Activated CD4-positive, alpha-beta T cell treated with anti-CD3 and anti-CD28 coated beads for 36 hours (primary cell): ENCODE results near the gene ATXN1. TPM values are rescaled to one million over a fixed set of nuclear protein-coding genes. Genes with fewer than 3 reads are reported as not detected.
"Not testable (repeated sequence)": the region's sequence is repeated elsewhere in the genome, so short reads cannot be mapped to it uniquely, and the experiment has no call there.

Experiments
- ATAC-seq: fragments of 200-7000 bp; cut with Tn5 transposase; one replicate; pipeline ENCODE4 v1.10.0; 2021; ENCODE audit warnings: mild to moderate bottlenecking, moderate library complexity
- CTCF ChIA-PET: fragments of 350-600 bp; sonication (Branson Sonifier 250); formaldehyde crosslinking; loops from one replicate; lab custom pipeline; 2021; ENCODE audit warnings: antibody characterized with exemption; lab: Charles Lee
- POLR2A ChIA-PET: fragments of 350-600 bp; sonication (Branson Sonifier 250); formaldehyde crosslinking; loops from one replicate; lab custom pipeline; 2021; ENCODE audit warnings: antibody characterized with exemption, inconsistent platforms; lab: Charles Lee
- DNase-seq: peaks from one replicate; pipeline ENCODE4 v3.0.0-alpha.2; 2020
- H3K27ac Mint-ChIP-seq: one replicate; pipeline ENCODE4 v1.8.0; 2021; ENCODE audit warnings: mixed read lengths
- H3K27me3 Mint-ChIP-seq: one replicate; pipeline ENCODE4 v1.8.0; 2021; ENCODE audit warnings: mixed read lengths
- H3K36me3 Mint-ChIP-seq: one replicate; pipeline ENCODE4 v1.8.0; 2021; ENCODE audit warnings: low read depth, mixed read lengths
- H3K4me1 Mint-ChIP-seq: one replicate; pipeline ENCODE4 v1.8.0; 2021; ENCODE audit warnings: mixed read lengths
- H3K4me3 Mint-ChIP-seq: one replicate; pipeline ENCODE4 v1.8.0; 2021; ENCODE audit warnings: mild to moderate bottlenecking, moderate library complexity, mixed read lengths
- H3K9me3 Mint-ChIP-seq: one replicate; pipeline ENCODE4 v1.8.0; 2021; ENCODE audit warnings: low read depth, mixed read lengths
- intact Hi-C, 2 experiments: fragments of 100-400 bp; cut with DNase I in 1 of 2; cut with micrococcal nuclease in 1 of 2; formaldehyde crosslinking; loops; one replicate each; pipeline versions ENCODE4 v1.14.2 to v1.15.1; 2022 to 2024; cut with DNase I, micrococcal nuclease
- total RNA-seq, 2 experiments: library from RNA; stranded (reverse); gene quantifications; one replicate each; pipeline ENCODE4 v1.2.3, GENCODE V29; 2021

Gene ATXN1
- total RNA-seq, 2 experiments from 2014 or later: 19.8 to 22.8 TPM

DNA sequence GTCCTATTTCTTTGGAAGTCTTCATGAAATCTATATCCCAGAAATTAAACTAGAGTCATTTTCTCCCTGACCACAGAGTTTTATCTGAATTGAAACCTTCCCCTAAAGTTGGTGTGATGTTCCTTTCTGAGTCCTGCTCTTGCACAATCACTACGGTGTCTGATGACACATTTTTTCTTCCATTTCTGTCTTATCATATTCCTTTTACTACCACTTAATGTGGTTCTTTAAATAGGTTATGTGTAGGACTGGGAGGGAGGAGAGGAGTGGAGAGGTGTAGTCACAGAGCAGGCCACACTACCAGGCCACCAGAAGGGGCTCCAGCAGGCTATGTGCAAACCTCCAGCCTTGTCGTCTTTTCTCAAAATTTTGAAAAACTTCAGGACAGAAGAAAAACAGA, 39.7 kb upstream of the ATXN1 start:
- DNase-seq (peak; percentile 27), ATAC-seq (peak; percentile 89)
- Mint-ChIP-seq H3K27ac (no peak overlapping the region), H3K27me3 (no peaks in the 10 kb centered on the region), H3K36me3 (no peaks in the 10 kb centered on the region), H3K9me3 (no peaks in the 10 kb centered on the region), H3K4me1 (peaks cover 10% of the 10 kb centered on the region), H3K4me3 (no peak overlapping the region)
- ChIA-PET POLR2A (interaction anchor here (0.7 kb wide), 1 partner anchor 37 kb away, joined by 3 read pairs; no protein-coding TSS in a partner anchor), CTCF (interaction anchor here (0.7 to 1.4 kb wide), 4 partner anchors 9 to 252 kb away, joined by 3 to 5 read pairs (median 4); no protein-coding TSS in a partner anchor)
- intact Hi-C loops: no loop called here

DNA sequence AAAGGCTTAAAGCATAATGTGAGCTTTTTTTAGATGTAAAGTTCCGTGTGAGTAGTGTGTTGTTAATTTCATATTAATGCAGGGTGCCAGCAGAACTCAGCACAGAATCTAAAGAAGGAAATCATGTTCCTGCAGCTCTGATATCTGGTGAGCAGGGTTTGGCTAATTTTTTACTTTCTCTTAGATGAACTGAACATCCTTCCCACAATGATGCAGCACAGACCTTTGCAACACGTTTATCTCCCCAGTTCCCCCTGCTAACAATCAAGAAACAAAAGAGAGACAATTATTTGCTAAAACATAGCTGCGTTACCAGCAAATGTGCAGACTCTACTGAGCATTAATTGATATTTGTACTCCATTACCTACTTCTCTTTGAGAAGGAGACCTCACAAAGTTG, 39.1 kb upstream of the ATXN1 start:
- DNase-seq (no peak), ATAC-seq (no peak)
- Mint-ChIP-seq H3K27ac (no peak overlapping the region), H3K36me3 (no peaks in the 10 kb centered on the region), H3K4me3 (no peak overlapping the region), H3K9me3 (no peaks in the 10 kb centered on the region), H3K27me3 (no peaks in the 10 kb centered on the region), H3K4me1 (peaks cover 10% of the 10 kb centered on the region)
- intact Hi-C loops: no loop called here
- POLR2A ChIA-PET: interaction anchor here (0.7 kb wide), 1 partner anchor 37 kb away, joined by 3 read pairs; no protein-coding TSS in a partner anchor
- CTCF ChIA-PET: interaction anchor here (0.6 to 1.4 kb wide), 2 partner anchors 30 to 475 kb away, joined by 3 to 5 read pairs; no protein-coding TSS in a partner anchor

DNA sequence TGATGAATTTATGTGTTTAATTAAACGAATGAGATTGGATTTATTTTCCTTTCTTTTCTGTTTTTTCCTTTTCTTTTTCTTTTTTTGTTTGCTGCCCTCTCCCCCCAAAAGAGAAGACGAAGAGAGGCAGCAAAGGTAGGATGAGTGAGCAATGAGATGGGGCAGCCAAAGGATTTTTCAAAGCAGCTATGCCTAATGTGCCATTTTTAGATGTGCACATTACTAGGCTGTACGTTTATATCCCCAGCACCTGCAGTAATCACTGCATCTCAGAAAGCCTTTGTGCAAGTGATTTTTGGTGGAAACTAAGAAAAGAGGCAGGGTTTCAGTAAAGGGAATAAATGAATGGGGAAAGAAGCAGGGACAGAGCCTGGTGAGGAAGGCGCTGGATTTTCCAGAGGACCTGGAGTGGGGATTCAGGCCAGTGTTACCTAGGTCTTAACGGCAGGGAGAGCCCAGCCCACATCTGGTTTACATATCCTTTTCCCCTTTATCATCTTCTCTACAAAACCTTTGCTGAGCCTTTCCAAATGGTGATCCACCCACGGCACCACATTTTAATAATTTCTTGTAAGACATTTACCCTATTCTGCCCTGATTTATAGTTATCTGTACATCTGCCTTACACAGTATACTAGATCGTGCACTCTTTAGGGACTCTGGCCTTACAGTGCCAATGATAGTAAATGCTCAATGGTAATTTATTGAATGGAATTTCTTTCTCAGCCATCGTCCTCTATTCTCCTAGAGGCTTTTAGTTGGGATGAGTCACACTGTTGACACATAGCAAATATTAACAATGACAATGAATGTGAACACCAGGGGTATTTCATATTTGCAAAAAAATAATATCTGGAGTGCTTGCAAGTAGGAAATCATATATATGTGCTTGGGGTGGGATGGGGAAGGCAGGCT, 38.3 kb upstream of the ATXN1 start:
- Mint-ChIP-seq H3K4me3 (no peak overlapping the region), H3K9me3 (no peaks in the 10 kb centered on the region), H3K27ac (no peak overlapping the region), H3K4me1 (peaks cover 10% of the 10 kb centered on the region), H3K27me3 (no peaks in the 10 kb centered on the region), H3K36me3 (no peaks in the 10 kb centered on the region)
- ATAC-seq (no peak), DNase-seq (no peak)
- intact Hi-C loops: no loop called here
- ChIA-PET POLR2A (no interaction called here), CTCF (interaction anchor here (0.6 to 1.4 kb wide), 2 partner anchors 29 to 475 kb away, joined by 3 to 5 read pairs; no protein-coding TSS in a partner anchor)

DNA sequence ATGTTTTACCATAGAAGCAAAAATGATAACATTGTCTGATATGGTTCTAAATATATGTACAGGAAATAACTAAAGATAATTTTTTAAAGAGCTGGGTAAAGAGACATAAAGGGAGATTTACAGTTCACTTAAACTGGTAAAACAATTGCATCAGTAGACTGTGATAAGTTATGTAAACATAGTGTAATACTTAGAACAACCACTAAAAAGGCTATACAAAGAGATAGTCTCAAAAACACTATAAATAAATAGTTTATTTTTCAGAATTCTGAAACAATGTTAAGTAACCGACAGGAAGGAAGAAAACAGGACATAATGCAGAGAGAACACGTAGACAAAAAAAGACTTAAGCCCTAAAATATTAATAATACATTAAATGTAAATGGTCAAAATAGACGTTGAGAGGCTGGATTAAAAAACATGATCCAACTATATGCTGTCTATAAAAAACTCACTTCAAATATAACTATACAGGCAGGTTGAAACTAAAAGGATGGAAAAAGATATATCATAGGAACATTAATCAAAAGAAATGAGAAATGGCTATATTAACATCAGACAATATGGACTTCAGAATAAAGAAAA, 32.7 kb upstream of the ATXN1 start:
- Mint-ChIP-seq H3K27ac (no peak overlapping the region), H3K4me1 (no peaks in the 10 kb centered on the region), H3K9me3 (peaks cover 3% of the 10 kb centered on the region), H3K36me3 (no peaks in the 10 kb centered on the region), H3K4me3 (no peak overlapping the region), H3K27me3 (peaks cover 2% of the 10 kb centered on the region)
- ATAC-seq: no peak
- no peak for DNase-seq
- intact Hi-C loops: no loop called here
- POLR2A ChIA-PET: no interaction called here
- CTCF ChIA-PET: interaction anchor here (1.0 kb wide), 1 partner anchor 106 kb away, joined by 3 read pairs; no protein-coding TSS in a partner anchor

DNA sequence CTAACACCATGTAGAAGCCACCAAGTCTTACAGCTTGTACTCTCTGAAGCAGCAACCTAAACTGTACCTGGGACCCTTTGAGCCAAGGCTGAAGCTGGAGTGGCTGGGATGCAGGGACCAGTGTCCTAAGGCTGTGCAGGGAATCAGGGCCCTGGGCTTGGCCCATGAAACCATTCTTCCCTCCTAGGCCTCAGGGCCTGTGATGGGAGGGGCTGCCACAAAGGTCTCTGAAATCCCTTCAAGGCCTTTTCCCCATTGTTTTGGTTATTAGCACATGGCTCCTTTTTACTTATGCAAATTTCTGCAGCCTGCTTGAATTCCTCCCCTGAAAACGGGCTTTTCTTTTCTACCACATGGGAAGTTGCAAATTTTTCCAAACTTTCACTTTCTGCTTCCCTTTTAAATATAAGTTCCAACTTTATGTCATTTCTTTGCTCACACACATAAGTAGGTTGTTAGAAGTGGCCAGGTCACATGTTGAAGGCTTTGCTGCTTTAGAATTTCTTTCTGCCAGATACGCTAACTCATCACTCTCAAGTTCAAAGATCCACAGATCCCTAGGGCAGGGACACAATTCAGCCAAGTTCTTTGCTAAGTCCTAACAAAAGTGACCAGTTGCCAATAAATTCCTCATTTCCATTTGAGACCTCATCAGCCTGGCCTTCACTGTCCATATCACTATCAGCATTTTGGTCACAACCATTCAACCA, 28.2 kb upstream of the ATXN1 start:
- Mint-ChIP-seq H3K4me1 (no peaks in the 10 kb centered on the region), H3K9me3 (peaks cover 4% of the 10 kb centered on the region), H3K36me3 (no peaks in the 10 kb centered on the region), H3K4me3 (no peak overlapping the region), H3K27me3 (peaks cover 2% of the 10 kb centered on the region), H3K27ac (no peak overlapping the region)
- ATAC-seq: no peak
- intact Hi-C loops: no loop called here
- no peak for DNase-seq
- ChIA-PET CTCF (no interaction called here), POLR2A (no interaction called here)

DNA sequence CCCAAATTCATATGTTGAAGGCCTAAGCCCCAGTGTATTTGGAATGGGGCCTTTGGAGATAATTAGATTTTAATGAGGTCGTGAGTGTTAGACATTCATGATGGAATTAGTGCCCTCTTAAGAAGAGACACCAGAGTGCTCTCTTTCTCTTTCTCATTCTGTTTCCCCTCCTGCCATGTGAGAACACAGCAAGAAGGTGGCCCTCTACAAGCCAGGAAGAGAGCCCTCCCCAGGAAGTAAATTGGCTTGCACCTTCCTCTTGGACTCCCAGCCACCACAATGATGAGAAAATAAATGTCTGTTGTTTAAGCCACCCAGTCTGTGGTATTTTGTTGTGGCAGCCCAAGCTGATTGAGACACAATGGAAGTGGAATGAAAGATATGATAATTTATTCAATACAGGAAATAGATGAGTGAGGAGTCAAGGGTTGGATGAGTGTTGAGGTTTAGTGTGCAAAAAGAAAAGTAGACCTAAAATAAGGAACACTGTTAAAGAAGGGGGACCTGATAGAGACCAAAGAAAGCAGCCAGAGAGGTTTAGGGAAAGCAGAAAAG, 25.9 kb upstream of the ATXN1 start:
- ATAC-seq (no peak), DNase-seq (no peak)
- Mint-ChIP-seq H3K27ac (no peak overlapping the region), H3K27me3 (no peaks in the 10 kb centered on the region), H3K4me1 (no peaks in the 10 kb centered on the region), H3K4me3 (no peak overlapping the region), H3K9me3 (peaks cover 4% of the 10 kb centered on the region), H3K36me3 (no peaks in the 10 kb centered on the region)
- ChIA-PET CTCF (interaction anchor here (0.6 to 1.1 kb wide), 3 partner anchors 16 to 363 kb away, joined by 3 read pairs; no protein-coding TSS in a partner anchor), POLR2A (no interaction called here)
- intact Hi-C loops: no loop called here

DNA sequence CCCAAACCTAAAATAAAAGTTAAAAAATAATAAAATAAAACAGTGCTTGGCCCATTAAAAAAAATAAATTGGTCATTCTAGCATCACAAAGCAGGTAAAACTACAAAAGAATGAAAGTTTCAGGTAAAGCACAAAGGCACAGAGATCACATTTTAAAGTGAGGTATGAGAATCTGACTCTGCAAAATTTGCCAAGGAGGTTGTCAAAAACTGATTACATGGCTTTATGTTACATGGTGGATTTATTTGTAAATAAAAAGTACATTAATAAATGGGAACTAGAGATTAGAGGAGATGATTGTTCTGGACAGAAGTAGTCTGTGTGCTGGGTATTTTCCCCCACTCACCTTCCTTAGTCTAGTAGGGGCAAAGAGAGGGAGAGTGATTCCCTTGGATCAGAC, 24.2 kb upstream of the ATXN1 start:
- intact Hi-C loops: no loop called here
- ChIA-PET POLR2A (no interaction called here), CTCF (interaction anchor here (0.7 kb wide), 1 partner anchor 135 kb away, joined by 3 read pairs; no protein-coding TSS in a partner anchor)
- H3K4me1 Mint-ChIP-seq: no peaks in the 10 kb centered on the region
- no peak overlapping the region for H3K4me3 Mint-ChIP-seq
- no peak overlapping the region for H3K27ac Mint-ChIP-seq
- no peaks in the 10 kb centered on the region for H3K27me3 Mint-ChIP-seq
- H3K9me3 Mint-ChIP-seq: peaks cover 4% of the 10 kb centered on the region
- no peak for ATAC-seq
- DNase-seq: no peak
- no peaks in the 10 kb centered on the region for H3K36me3 Mint-ChIP-seq

DNA sequence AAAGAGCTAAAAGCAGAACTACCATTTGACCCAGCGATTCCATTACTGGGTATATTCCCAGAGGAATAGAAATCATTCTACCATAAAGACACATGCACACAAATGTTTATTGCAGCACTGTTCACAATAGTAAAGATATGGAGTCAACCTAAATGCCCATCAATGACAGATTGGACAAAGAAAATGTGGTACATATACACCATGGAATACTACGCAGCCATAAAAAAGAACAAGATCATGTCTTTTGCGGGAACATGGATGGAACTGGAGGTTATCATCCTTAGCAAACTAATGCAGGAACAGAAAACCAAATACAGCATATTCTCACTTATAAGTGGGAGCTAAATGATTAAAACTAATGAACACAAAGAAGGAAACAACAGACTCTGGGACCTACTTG, 23.7 kb upstream of the ATXN1 start:
- intact Hi-C loops, H3K27ac Mint-ChIP-seq, H3K4me1 Mint-ChIP-seq, H3K36me3 Mint-ChIP-seq, DNase-seq, POLR2A ChIA-PET, H3K27me3 Mint-ChIP-seq, ATAC-seq, H3K4me3 Mint-ChIP-seq, H3K9me3 Mint-ChIP-seq: not testable (repeated sequence)
- CTCF ChIA-PET: interaction anchor here (1.7 kb wide), 1 partner anchor 10 kb away, joined by 6 read pairs; no protein-coding TSS in a partner anchor

DNA sequence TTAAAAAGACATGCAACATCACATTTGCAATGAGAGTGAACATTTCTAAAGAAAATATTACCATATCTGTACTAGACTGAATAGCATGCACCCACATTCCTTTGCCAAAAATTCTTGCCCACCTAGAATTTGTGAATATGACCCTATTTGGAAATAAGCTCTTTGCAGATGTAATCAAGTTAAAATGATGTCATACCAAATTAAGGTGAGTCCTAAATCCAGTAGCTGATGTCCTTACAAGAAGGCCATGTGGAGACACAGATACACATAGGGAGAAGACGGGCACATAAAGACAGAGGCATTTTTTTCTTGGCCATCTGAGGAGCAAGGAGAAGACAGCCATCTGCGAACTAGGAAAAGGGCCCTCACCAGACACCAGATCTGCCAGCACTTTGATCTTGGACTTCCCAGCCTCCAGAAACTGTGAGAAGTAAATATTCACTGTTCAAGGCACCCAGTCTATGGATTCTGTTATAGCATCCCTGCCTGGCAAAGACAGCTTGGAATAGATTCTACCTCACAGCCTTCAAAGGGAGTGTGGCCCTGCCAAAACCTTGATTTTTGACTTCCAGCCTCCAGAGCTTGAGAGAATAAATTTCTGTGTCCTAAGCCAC, 22.8 kb upstream of the ATXN1 start:
- Mint-ChIP-seq H3K27me3 (no peaks in the 10 kb centered on the region), H3K27ac (no peak overlapping the region), H3K4me1 (no peaks in the 10 kb centered on the region), H3K36me3 (no peaks in the 10 kb centered on the region), H3K9me3 (peaks cover 2% of the 10 kb centered on the region), H3K4me3 (no peak overlapping the region)
- ChIA-PET POLR2A (no interaction called here), CTCF (interaction anchor here (1.0 to 1.7 kb wide), 4 partner anchors 9 to 15 kb away, joined by 3 to 6 read pairs (median 4); no protein-coding TSS in a partner anchor)
- DNase-seq (no peak), ATAC-seq (no peak)
- intact Hi-C loops: no loop called here

DNA sequence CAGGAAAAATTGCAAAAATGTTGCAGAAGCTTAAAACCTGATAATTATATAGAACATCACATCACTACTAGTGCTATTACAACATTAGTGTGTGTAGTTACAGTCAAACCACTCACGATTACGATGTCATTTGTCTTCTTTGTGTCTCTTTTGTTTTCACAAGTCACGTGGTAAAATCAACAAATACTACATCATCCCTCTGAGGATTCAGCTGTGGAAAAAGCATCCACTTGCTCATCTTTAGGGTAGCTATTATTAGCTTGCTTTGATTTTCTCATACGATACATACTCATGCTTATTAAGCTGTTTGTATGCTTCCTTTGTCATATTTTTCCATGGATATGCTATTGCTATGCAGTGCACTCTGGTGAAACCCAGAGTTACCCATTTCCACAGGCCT, 22.2 kb upstream of the ATXN1 start:
- POLR2A ChIA-PET: no interaction called here
- Mint-ChIP-seq H3K27me3 (no peaks in the 10 kb centered on the region), H3K9me3 (peaks cover 2% of the 10 kb centered on the region), H3K4me1 (no peaks in the 10 kb centered on the region), H3K27ac (no peak overlapping the region), H3K4me3 (no peak overlapping the region), H3K36me3 (no peaks in the 10 kb centered on the region)
- intact Hi-C loops: no loop called here
- CTCF ChIA-PET: interaction anchor here (1.0 to 1.7 kb wide), 4 partner anchors 9 to 14 kb away, joined by 3 to 6 read pairs (median 4); no protein-coding TSS in a partner anchor
- ATAC-seq: no peak
- no peak for DNase-seq
